H7 (cell line): Measurements from ENCODE around the gene HAL. TPM values are rescaled to one million over a fixed set of nuclear protein-coding genes. Genes with fewer than 3 reads are reported as not detected.

Experiments used
- DNase-seq: peaks from one replicate; pipeline ENCODE4 v3.0.0; 2012
- H3K27me3 ChIP-seq: 2 replicates; pipeline ENCODE4 v1.6.0; 2011; ENCODE audit warnings: mild to moderate bottlenecking, low read length; ENCODE audit not compliant: control insufficient read depth, insufficient read depth
- H3K36me3 ChIP-seq: replicated peaks from 2 replicates; pipeline ENCODE4 v1.5.1; 2011; ENCODE audit warnings: low read length; ENCODE audit not compliant: control insufficient read depth, insufficient read depth
- H3K4me3 ChIP-seq: 2 replicates; pipeline ENCODE4 v1.5.1; 2011; ENCODE audit warnings: low read depth, mild to moderate bottlenecking, control low read depth, low read length, moderate library complexity; ENCODE audit not compliant: insufficient read depth
- total RNA-seq: library from RNA; depleted of rRNA; stranded (reverse); fragments of >200 nt; shearing (Covaris generic); gene quantifications from 2 replicates; pipeline ENCODE4 v1.2.3, GENCODE V29; 2014; rRNA removed

HAL gene
- total RNA-seq, 1 experiment from 2014 or later, result 0.10 TPM

DNA sequence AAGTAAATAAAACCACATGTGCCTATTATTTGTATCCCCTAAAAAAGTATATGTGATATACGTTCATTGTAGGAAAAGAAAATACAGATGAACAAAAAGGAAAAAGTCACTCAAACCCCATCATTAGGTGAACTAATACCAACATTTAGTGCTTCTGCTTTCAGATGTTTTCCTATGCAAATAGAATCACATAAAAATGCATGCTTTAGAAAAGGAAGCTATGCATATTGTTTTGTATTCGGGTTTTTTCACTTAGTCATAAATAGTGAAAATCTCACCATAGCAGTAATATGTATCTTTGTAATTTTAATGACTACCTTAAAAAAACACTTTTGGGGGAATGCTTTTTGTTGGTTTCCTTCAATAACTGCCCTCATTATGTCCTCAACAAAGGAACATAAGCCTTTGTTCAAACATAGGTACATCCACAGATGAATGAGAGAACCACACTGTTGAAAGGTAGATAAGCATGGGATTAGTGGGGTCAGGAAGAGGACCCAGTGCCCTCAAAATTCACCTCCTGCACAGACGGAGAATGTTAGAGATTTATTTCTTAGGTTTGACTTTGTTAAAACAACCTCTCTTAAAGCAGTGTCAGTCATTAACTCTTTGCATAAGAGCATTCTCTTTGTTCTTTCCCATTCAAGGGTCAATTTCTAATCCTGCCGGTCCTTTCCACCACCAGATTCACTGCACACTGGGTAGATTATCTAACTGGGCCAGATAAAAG, 46.5 kb downstream of the HAL start:
- no peak for DNase-seq
- H3K36me3 ChIP-seq, result no peaks in the 10 kb centered on the region
- no peaks in the 10 kb centered on the region; the same call in 1 of the 2 replicates for H3K27me3 ChIP-seq
- H3K4me3 ChIP-seq, result no peak overlapping the region

DNA sequence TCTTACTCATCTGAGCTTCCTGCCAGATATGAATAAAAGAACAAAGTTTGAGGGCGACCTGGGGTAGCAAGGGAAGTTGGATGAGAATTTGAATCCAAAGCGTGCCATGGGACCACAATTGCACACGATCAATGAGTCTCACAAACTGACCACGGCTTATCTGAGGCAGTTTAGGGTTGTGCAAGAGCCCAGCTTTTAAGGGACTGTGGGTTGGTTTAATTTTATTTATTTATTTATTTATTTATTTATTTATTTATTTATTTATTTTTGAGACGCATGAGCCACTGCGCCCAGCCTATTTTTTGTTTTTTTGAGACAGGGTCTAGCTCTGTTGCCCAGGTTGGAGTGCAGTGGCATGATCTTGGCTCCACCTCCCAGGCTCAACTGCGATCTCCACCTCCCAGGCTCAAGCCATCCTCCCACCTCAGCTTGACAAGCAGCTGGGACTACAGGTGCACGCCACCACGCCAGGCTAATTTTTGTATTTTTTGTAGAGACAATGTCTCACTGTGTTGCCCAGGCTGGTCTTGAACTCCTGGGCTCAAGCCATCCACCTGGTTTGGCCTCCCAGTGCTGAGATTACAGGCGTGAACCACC, 51.9 kb downstream of the HAL start:
- H3K27me3 ChIP-seq, result peaks cover 15% of the 10 kb centered on the region
- DNase-seq, result no peak
- H3K36me3 ChIP-seq, result no peaks in the 10 kb centered on the region
- no peak overlapping the region for H3K4me3 ChIP-seq

DNA sequence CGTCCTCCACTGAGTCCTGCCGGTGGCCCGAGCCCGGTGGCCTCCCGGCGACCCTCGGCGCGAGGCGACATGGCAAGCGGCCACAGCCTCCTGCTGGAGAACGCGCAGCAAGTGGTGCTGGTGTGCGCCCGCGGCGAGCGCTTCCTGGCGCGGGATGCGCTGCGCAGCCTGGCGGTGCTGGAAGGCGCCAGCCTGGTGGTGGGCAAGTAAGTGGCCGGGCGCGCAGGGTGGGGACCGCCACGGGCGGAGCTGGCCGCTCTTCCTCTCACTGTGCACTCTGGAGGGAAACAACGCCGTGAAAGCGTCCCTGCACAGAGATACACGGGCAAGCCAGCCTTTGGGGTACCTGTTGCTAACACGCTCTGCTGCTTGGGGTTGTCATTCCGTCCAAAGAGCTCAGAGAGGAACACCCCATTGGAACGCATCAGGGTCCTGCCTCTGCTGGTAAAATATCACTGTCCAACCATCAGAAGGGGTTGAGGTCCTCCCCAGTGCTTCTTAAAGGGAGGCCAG, 52.8 kb downstream of the HAL start, which contains the start of gene AMDHD1:
TSS of gene AMDHD1 (plus strand) at position 2 of the 513 bp plus-strand sequence. CDS start at position 70, 68 bp downstream.
- H3K4me3 ChIP-seq, result peak within 1 kb of the TSS; percentile 77

GRCh38 chr12:95942524-95943329, 53.4 kb downstream of the HAL start, which contains the start of gene CCDC38:
CCDC38 (minus strand) TSS chr12:95942614; CDS start chr12:95936509, 6,105 bp downstream.
- DNase-seq, result peak; percentile 92
- Histone ChIP-seq H3K36me3 (no peaks in the 10 kb centered on the region), H3K4me3 (peak within 1 kb of the TSS; percentile 77), H3K27me3 (peaks cover 15% of the 10 kb centered on the region)

More for the DNA sequence above, 52.8 kb downstream of the HAL start, which contains the start of gene AMDHD1:
- H3K36me3 ChIP-seq, result no peaks in the 10 kb centered on the region
- peak; percentile 79 for DNase-seq
- H3K27me3 ChIP-seq, result peaks cover 15% of the 10 kb centered on the region

GRCh38 chr12:95942101-95942523, 54.0 kb downstream of the HAL start:
- H3K27me3 ChIP-seq, result peaks cover 15% of the 10 kb centered on the region
- DNase-seq, result no peak
- peak overlapping the region; percentile 77 for H3K4me3 ChIP-seq
- no peaks in the 10 kb centered on the region for H3K36me3 ChIP-seq

DNA sequence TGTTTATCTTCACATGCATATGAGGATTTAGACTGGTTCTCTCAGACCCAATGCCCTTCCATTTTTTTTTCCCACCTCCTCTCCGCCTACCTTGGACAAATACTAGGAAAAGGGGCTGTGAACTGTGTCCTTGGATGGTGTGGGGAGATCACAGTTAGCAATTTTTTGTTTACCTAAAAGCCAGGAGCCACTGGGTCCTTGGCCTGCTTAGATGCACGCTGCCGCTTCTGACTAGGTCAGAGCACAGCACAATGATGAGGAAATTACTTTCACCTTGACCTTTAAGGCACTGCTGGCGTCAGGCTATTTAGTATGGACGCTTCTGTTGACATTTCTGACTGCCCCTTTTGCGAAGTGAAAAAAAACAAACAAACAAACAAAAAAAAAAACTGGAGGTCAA, 55.6 kb downstream of the HAL start:
- no peak for DNase-seq
- Histone ChIP-seq H3K36me3 (no peaks in the 10 kb centered on the region), H3K27me3 (peaks cover 15% of the 10 kb centered on the region), H3K4me3 (no peak overlapping the region)

Other genes with a start within 250 kb of the HAL start
- gene NTN4, start 205.6 kb downstream of the HAL start, total RNA-seq, result 1.2 and 1.4 TPM in 2 replicates
- gene SNRPF, start 137.4 kb downstream of the HAL start, total RNA-seq, result 33.2 and 33.8 TPM in 2 replicates
- gene CCDC38, start 53.7 kb downstream of the HAL start, total RNA-seq, result not detected in 2 replicates
- 0.41 and 1.0 TPM in 2 replicates for gene AMDHD1, start 53.0 kb downstream of the HAL start, total RNA-seq
- 98.7 and 134 TPM in 2 replicates for gene LTA4H, start 39.2 kb upstream of the HAL start, total RNA-seq
- 23.8 and 27.6 TPM in 2 replicates for gene ELK3, start 198.0 kb upstream of the HAL start, total RNA-seq